Endothelial cell of umbilical vein (primary cell): ENCODE data around the gene TMEM51. TPM values are rescaled to one million over a fixed set of nuclear protein-coding genes. Genes with fewer than 3 reads are reported as not detected.

Source experiments
- BruUV-seq: library from RNA; stranded (reverse); fragments of 400-500 nt; replicated peaks from 2 replicates; lab custom pipeline; 2021; lab: Mats Ljungman, UMichigan
- CTCF ChIA-PET: fragments of 300-600, 350-600 bp; sonication (Branson Sonifier 250); formaldehyde crosslinking; loops from one replicate; lab custom pipeline; 2021; ENCODE audit warnings: antibody characterized with exemption, inconsistent platforms; lab: Charles Lee
- POLR2A ChIA-PET: fragments of 300-600, 350-600 bp; sonication (Branson Sonifier 250); formaldehyde crosslinking; loops from one replicate; lab custom pipeline; 2021; ENCODE audit warnings: antibody characterized with exemption, inconsistent platforms; lab: Charles Lee
- DNase-seq: peaks from one replicate; pipeline ENCODE4 v3.0.0-alpha.2; 2011; ENCODE audit warnings: low read depth, low spot score
- FAIRE-seq: peaks from 2 replicates; lab custom pipeline; 2011; peaks lifted over from hg19 to GRCh38; lab: Jason Lieb, UNC
- H2AFZ ChIP-seq: 2 replicates; pipeline ENCODE4 v1.6.0; 2012; ENCODE audit warnings: low read depth, low read length, control low read depth, inconsistent platforms
- H3K27ac ChIP-seq: 2 replicates; pipeline ENCODE4 v1.5.1; 2011; ENCODE audit warnings: low read depth, mild to moderate bottlenecking, control low read depth, low read length, moderate library complexity; ENCODE audit not compliant: insufficient read depth
- H3K27me3 ChIP-seq, 2 experiments: 2 replicates each; pipeline versions ENCODE4 v1.6.0 to v1.6.1; 2011; ENCODE audit warnings: low read length in 2 of 2, mixed read lengths in 1 of 2; ENCODE audit not compliant: control insufficient read depth in 2 of 2, insufficient read depth in 2 of 2
- H3K36me3 ChIP-seq, 2 experiments: 2 replicates in 1 of 2; 3 replicates in 1 of 2; pipeline ENCODE4 v1.5.1; 2011; ENCODE audit warnings: low read length in 2 of 2, mild to moderate bottlenecking in 1 of 2, moderate library complexity in 1 of 2; ENCODE audit not compliant: control insufficient read depth in 2 of 2, insufficient read depth in 2 of 2; ENCODE audit errors: extremely low read depth in 1 of 2
- H3K4me1 ChIP-seq: 3 replicates; pipeline ENCODE4 v1.5.1; 2011; ENCODE audit warnings: mild to moderate bottlenecking, low read length; ENCODE audit not compliant: control insufficient read depth, insufficient read depth; ENCODE audit errors: extremely low read depth
- H3K4me2 ChIP-seq: 2 replicates; pipeline ENCODE4 v1.6.1; 2011; ENCODE audit warnings: low read length, control low read depth, mixed read lengths; ENCODE audit not compliant: insufficient read depth
- H3K4me3 ChIP-seq, 3 experiments: fragments of 200-600 bp in 1 of 3; sonication (generic), shearing (Covaris generic) in 1 of 3; replicated peaks in 1 of 3; 2 replicates each; pipeline ENCODE4 v1.5.1; 2011 to 2016; ENCODE audit warnings: control low read depth in 3 of 3, low read length in 3 of 3, mild to moderate bottlenecking in 2 of 3, inconsistent platforms in 1 of 3, low read depth in 1 of 3, moderate library complexity in 1 of 3; ENCODE audit not compliant: insufficient read depth in 1 of 3
- H3K79me2 ChIP-seq: 2 replicates; pipeline ENCODE4 v1.6.0; 2012; ENCODE audit warnings: low read length, inconsistent platforms; ENCODE audit not compliant: control insufficient read depth, insufficient read depth
- H3K9ac ChIP-seq: replicated peaks from 2 replicates; pipeline ENCODE3; 2011; ENCODE audit warnings: low read length, control low read depth; ENCODE audit not compliant: insufficient read depth; ENCODE audit errors: extremely low read depth
- H3K9me1 ChIP-seq: replicated peaks from 3 replicates; pipeline ENCODE4 v1.6.0; 2011; ENCODE audit warnings: mild to moderate bottlenecking, low read length; ENCODE audit not compliant: control insufficient read depth, insufficient read depth; ENCODE audit errors: extremely low read depth
- H3K9me3 ChIP-seq: replicated peaks from 2 replicates; pipeline ENCODE4 v1.5.1; 2012; ENCODE audit warnings: low read length, inconsistent platforms; ENCODE audit not compliant: control insufficient read depth, insufficient read depth
- H4K20me1 ChIP-seq: replicated peaks from 2 replicates; pipeline ENCODE3; 2011; ENCODE audit warnings: mild to moderate bottlenecking, low read length; ENCODE audit not compliant: control insufficient read depth, insufficient read depth; ENCODE audit errors: extremely low read depth
- CTCF ChIP-seq, 2 donors: IDR thresholded peaks; 1 replicate in 1 of 2; 2 replicates in 1 of 2; pipeline ENCODE4 v1.5.1; 2011; ENCODE audit warnings: low read length in 2 of 2, mild to moderate bottlenecking in 2 of 2, moderate library complexity in 2 of 2, control low read depth in 1 of 2, inconsistent platforms in 1 of 2, low read depth in 1 of 2; ENCODE audit not compliant: insufficient read depth in 1 of 2; ENCODE audit errors: extremely low read depth in 1 of 2
- EZH2 ChIP-seq: IDR thresholded peaks from 2 replicates; pipeline ENCODE4 v1.6.1; 2012; ENCODE audit warnings: borderline replicate concordance, low read depth, mild to moderate bottlenecking, moderate library complexity, low read length, inconsistent platforms; ENCODE audit not compliant: severe bottlenecking
- GATA2 ChIP-seq: IDR thresholded peaks from 2 replicates; pipeline ENCODE4 v1.7.0; 2011; ENCODE audit warnings: low read depth, mild to moderate bottlenecking, moderate library complexity, mixed read lengths, low read length; ENCODE audit not compliant: insufficient read length, insufficient read depth
- JUN ChIP-seq: IDR thresholded peaks from 2 replicates; pipeline ENCODE4 v1.6.1; 2011; ENCODE audit warnings: borderline replicate concordance, low read depth; ENCODE audit not compliant: insufficient read length, insufficient read depth
- MAX ChIP-seq: IDR thresholded peaks from 2 replicates; pipeline ENCODE4 v1.6.1; 2011; ENCODE audit not compliant: insufficient read depth, insufficient read length
- MYC ChIP-seq: IDR thresholded peaks from one replicate; pipeline ENCODE4 v1.6.1; 2011; ENCODE audit warnings: mild to moderate bottlenecking, low read depth, low read length
- POLR2A ChIP-seq: IDR thresholded peaks from 2 replicates; pipeline ENCODE4 v1.6.1; 2012; ENCODE audit warnings: low read depth, mild to moderate bottlenecking, control low read depth, low read length
- dilution Hi-C: fragments of 300-500 bp; cut with MboI; formaldehyde crosslinking; loops from one replicate; pipeline ENCODE4 v1.15.0; 2019; ENCODE audit warnings: low sequenced_read_pairs; ENCODE audit not compliant: extremely low pct_ligation_motif_present
- intact Hi-C: fragments of 100-400 bp; cut with micrococcal nuclease; formaldehyde crosslinking; loops from one replicate; pipeline ENCODE4 v1.10.0; 2022
- polyA plus RNA-seq, 4 experiments: library from polyadenylated mRNA; depleted of rRNA in 3 of 4; stranded (reverse) in 3 of 4; unstranded in 1 of 4; fragments of >200 nt; gene quantifications; 2 replicates each; pipeline versions ENCODE4 v1.2.1 to v1.2.3, GENCODE V29; 2011 to 2012; ENCODE audit warnings: missing spikeins in 1 of 4
- total RNA-seq: library from RNA; stranded (reverse); gene quantifications from 2 replicates; pipeline ENCODE4 v1.2.3, GENCODE V29; 2021

TMEM51 gene
- total and polyA plus RNA-seq, 2 donors (not counting 3 experiments of a cell fraction or from before 2014, with no cell fraction given) = 13.7 to 13.9 TPM

GRCh38 chr1:15160626-15161025 lies 7.1 kb downstream of the TMEM51 start:
- ChIA-PET CTCF (interaction anchor here (1.0 kb wide), 1 partner anchor 8 kb away, joined by 4 read pairs; no protein-coding TSS in a partner anchor), POLR2A (no interaction called here)
- intact Hi-C loops = no loop called here

More at GRCh38 chr1:15160626-15161025, 7.1 kb downstream of the TMEM51 start:
- Histone ChIP-seq H3K4me2 (no peak overlapping the region), H2AFZ (no peak overlapping the region), H3K4me1 (peaks cover 12% of the 10 kb centered on the region), H3K36me3 (no peaks in the 10 kb centered on the region), H3K9me1 (no peaks in the 10 kb centered on the region), H4K20me1 (no peaks in the 10 kb centered on the region), H3K27ac (no peak overlapping the region), H3K4me3 (no peak overlapping the region), H3K9ac (no peak overlapping the region), H3K9me3 (no peaks in the 10 kb centered on the region), H3K79me2 (peaks cover 11% of the 10 kb centered on the region), H3K27me3 (no peaks in the 10 kb centered on the region)
- dilution Hi-C loops = no loop called here
- FAIRE-seq (no peak), DNase-seq (no peak)
- BruUV-seq = no TSS peak
- no peak for TF ChIP-seq CTCF (IDR thresholded peaks at IDR 0.05; ENCODE audit: extremely low read depth in 1 of 2, insufficient read depth in 1 of 2, low read depth in 1 of 2, low read length in 2 of 2)
- no peak for TF ChIP-seq EZH2
- TF ChIP-seq MAX = no peak
- no peak for TF ChIP-seq POLR2A
- no peak for TF ChIP-seq MYC
- TF ChIP-seq JUN = no peak
- no peak for TF ChIP-seq GATA2
